ENCODE data around the gene GJB4.

Gene GJB4

GRCh38 chr1:34778381-34778780, 18.8 kb downstream of the GJB4 start:
- no peak for DNase-seq

GRCh38 chr1:34779005-34779404, 19.5 kb downstream of the GJB4 start:
- no peak for DNase-seq

GRCh38 chr1:34779526-34779925, 20.0 kb downstream of the GJB4 start:
- DNase-seq: no peak

- DNase-seq: no peak
These were observed 20.4 kb downstream of the GJB4 start for GRCh38 chr1:34779962-34780361.

GRCh38 chr1:34780528-34780927, 21.0 kb downstream of the GJB4 start:
- DNase-seq: no peak

- DNase-seq: peak in 1 of 2 donors; percentile 29
These were observed 21.7 kb downstream of the GJB4 start, which contains the start of gene GJB3 for GRCh38 chr1:34781071-34781843. TSS of gene GJB3 (plus strand) at chr1:34781214. CDS start at chr1:34784763, 3,549 bp downstream.

- DNase-seq: no peak
These were observed 22.4 kb downstream of the GJB4 start for GRCh38 chr1:34781844-34782391.

GRCh38 chr1:34784751-34785221, 25.2 kb downstream of the GJB4 start:
- no peak for DNase-seq

- DNase-seq: no peak
These were observed 25.8 kb downstream of the GJB4 start for GRCh38 chr1:34785231-34785874.

- no peak for DNase-seq
These were observed 26.4 kb downstream of the GJB4 start for GRCh38 chr1:34785875-34786470.

GRCh38 chr1:34786521-34787325, 27.2 kb downstream of the GJB4 start:
- DNase-seq: peak; percentile 69 to 75

GRCh38 chr1:34787461-34788420, 28.2 kb downstream of the GJB4 start:
- DNase-seq: peak in 1 of 2 donors; percentile 14

GRCh38 chr1:34790985-34791384, 31.4 kb downstream of the GJB4 start:
- DNase-seq: no peak

GRCh38 chr1:34792424-34792823, 32.9 kb downstream of the GJB4 start:
- DNase-seq: no peak

- no peak for DNase-seq
These were observed 33.6 kb downstream of the GJB4 start, which contains the start of gene GJA4 for GRCh38 chr1:34792868-34793727. TSS of gene GJA4 (plus strand) at chr1:34792999. CDS start at chr1:34794214, 1,215 bp downstream.

- no peak for DNase-seq
These were observed 34.7 kb downstream of the GJB4 start for GRCh38 chr1:34794001-34794789.

- DNase-seq: no peak
These were observed 35.2 kb downstream of the GJB4 start for GRCh38 chr1:34794790-34795180.

GRCh38 chr1:34795916-34796315, 36.4 kb downstream of the GJB4 start:
- no peak for DNase-seq

- DNase-seq: no peak
These were observed 37.5 kb downstream of the GJB4 start for GRCh38 chr1:34796990-34797389.
